Measurements from ENCODE around the gene MOB1B. TPM values are rescaled to one million over a fixed set of nuclear protein-coding genes. Genes with fewer than 3 reads are reported as not detected.

The MOB1B gene
- total and polyA plus RNA-seq, 2 of the 13 experiments (the other 11 are each of a cell fraction or from before 2014, with no cell fraction given), result 3.9 to 4.0 TPM

- WGBS (ENCODE audit: low lambda C conversion rate), result 11% methylated on average over 4 of the region's 4 CpGs
- intact Hi-C loops (cut with micrococcal nuclease; ENCODE audit: unreplicated experiment) (no loop called here), in situ Hi-C loops (cut with HindIII; ENCODE audit: extremely low pct_ligation_motif_present, low pct_unique_long_range_greater_than_20kb) (no loop called here)
- Histone ChIP-seq H3K27me3 (ENCODE audit: control insufficient read depth in 1 of 2, insufficient read depth in 2 of 2, low read length in 2 of 2) (no peaks in the 10 kb centered on the region; a peak in 2 of 5 replicates), H4K20me1 (ENCODE audit: insufficient read depth, low read length) (no peaks in the 10 kb centered on the region), H3K79me2 (ENCODE audit: insufficient read depth, low read length) (no peaks in the 10 kb centered on the region), H3K9ac (ENCODE audit: insufficient read depth, low read depth, low read length) (no peak overlapping the region), H3K4me2 (ENCODE audit: low read depth, low read length) (no peak overlapping the region), H3K36me3 (replicated peaks in 1 of 2; ENCODE audit: control insufficient read depth in 1 of 2, insufficient read depth in 2 of 2, low read length in 2 of 2) (no peaks in the 10 kb centered on the region), H3K4me3 (replicated peaks in 1 of 3; ENCODE audit: insufficient read depth in 1 of 3, low read depth in 2 of 3, low read length in 3 of 3) (no peak overlapping the region), H2AFZ (ENCODE audit: low read length) (no peak overlapping the region), H3K4me1 (ENCODE audit: insufficient read depth, low read length) (no peaks in the 10 kb centered on the region), H3K9me3 (ENCODE audit: low read length) (no peaks in the 10 kb centered on the region), H3K27ac (ENCODE audit: extremely low read length, insufficient read depth, low read length) (no peak overlapping the region)
- ATAC-seq, result no peak
- no peak for DNase-seq (ENCODE audit: low spot score)
- BruUV-seq (replicated peaks), result no TSS peak
- ChIA-PET POLR2A (no interaction called here), CTCF (ENCODE audit: low intra/inter-chr PET ratio, low total read pairs) (no interaction called here)
- no peak for FAIRE-seq
- TF ChIP-seq ZNF138 (CRISPR knock-in tag; IDR thresholded peaks at IDR 0.05; ENCODE audit: low read depth) (no peak), NR3C1 (CRISPR knock-in tag; IDR thresholded peaks at IDR 0.05) (no peak), ARID3A (IDR thresholded peaks at IDR 0.05; ENCODE audit: low read depth, low read length) (no peak), ETS1 (CRISPR knock-in tag; IDR thresholded peaks at IDR 0.05) (no peak), SKI (IDR thresholded peaks at IDR 0.05; ENCODE audit: partially characterized antibody) (no peak), ZNF20 (CRISPR knock-in tag; IDR thresholded peaks at IDR 0.05) (no peak), SMARCE1 (IDR thresholded peaks at IDR 0.05; ENCODE audit: borderline replicate concordance) (no peak), ZFP91 (CRISPR knock-in tag; IDR thresholded peaks at IDR 0.05; ENCODE audit: borderline replicate concordance) (no peak), TEAD2 (CRISPR knock-in tag; IDR thresholded peaks at IDR 0.05) (no peak), PBX3 (CRISPR knock-in tag; IDR thresholded peaks at IDR 0.05; ENCODE audit: borderline replicate concordance) (no peak), ZNF33B (CRISPR knock-in tag; IDR thresholded peaks at IDR 0.05) (no peak), TGIF2 (CRISPR knock-in tag; IDR thresholded peaks at IDR 0.05) (no peak), ZNF543 (CRISPR knock-in tag; IDR thresholded peaks at IDR 0.05) (no peak), AHDC1 (CRISPR knock-in tag; IDR thresholded peaks at IDR 0.05; ENCODE audit: borderline replicate concordance) (no peak)
Observed at GRCh38 chr4:70858454-70858853, 43.7 kb upstream of the MOB1B start.
